ENCODE data around the gene LRBA.

LRBA gene

GRCh38 chr4:150219841-150220240 is 795.2 kb downstream of the LRBA start:
- no peak for DNase-seq

- no peak for DNase-seq
Observed at GRCh38 chr4:150218447-150218846, 796.6 kb downstream of the LRBA start.

GRCh38 chr4:150217808-150218207 is 797.3 kb downstream of the LRBA start:
- DNase-seq: no peak

- no peak for DNase-seq
Observed at GRCh38 chr4:150217192-150217591, 797.9 kb downstream of the LRBA start.

GRCh38 chr4:150216726-150217125 is 798.4 kb downstream of the LRBA start:
- DNase-seq: no peak

- DNase-seq: no peak
Observed at GRCh38 chr4:150215601-150216000, 799.5 kb downstream of the LRBA start.

Measured in activated naive CD4-positive, alpha-beta T cell (primary cell).